ENCODE measurements around the gene RDH12.
A peak's percentile ranks its signal among the peaks of the same experiment; 100 is the strongest.

DNA sequence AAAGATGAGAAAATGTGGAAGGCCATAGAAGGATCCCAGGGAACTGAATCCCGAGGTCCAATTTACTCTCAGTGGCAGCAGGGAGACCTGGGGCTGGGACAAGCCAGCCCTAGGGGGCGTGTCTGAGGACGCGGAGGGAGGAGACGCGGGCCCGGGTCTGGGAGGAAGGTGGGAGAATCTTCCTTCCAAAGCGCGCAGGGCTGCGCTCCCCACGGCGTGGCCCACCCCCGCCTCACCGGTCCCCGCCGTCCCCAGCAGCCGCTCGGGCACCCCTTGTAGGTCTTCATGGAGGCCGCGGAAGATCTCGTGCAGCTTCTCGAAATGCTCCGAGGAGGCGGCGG is 27.6 kb upstream of the RDH12 start:
- TF ChIP-seq, protein P1, sequence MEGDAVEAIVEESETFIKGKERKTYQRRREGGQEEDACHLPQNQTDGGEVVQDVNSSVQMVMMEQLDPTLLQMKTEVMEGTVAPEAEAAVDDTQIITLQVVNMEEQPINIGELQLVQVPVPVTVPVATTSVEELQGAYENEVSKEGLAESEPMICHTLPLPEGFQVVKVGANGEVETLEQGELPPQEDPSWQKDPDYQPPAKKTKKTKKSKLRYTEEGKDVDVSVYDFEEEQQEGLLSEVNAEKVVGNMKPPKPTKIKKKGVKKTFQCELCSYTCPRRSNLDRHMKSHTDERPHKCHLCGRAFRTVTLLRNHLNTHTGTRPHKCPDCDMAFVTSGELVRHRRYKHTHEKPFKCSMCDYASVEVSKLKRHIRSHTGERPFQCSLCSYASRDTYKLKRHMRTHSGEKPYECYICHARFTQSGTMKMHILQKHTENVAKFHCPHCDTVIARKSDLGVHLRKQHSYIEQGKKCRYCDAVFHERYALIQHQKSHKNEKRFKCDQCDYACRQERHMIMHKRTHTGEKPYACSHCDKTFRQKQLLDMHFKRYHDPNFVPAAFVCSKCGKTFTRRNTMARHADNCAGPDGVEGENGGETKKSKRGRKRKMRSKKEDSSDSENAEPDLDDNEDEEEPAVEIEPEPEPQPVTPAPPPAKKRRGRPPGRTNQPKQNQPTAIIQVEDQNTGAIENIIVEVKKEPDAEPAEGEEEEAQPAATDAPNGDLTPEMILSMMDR (IDR thresholded peaks at IDR 0.05): peak; percentile 12; the same call in 1 of the 2 replicates
- TF ChIP-seq POLR2AphosphoS5 (IDR thresholded peaks at IDR 0.05; ENCODE audit: low read depth, low read length): no peak
- no peak for TF ChIP-seq SIN3A (IDR thresholded peaks at IDR 0.05; ENCODE audit: borderline replicate concordance, insufficient read depth, low read depth, low read length)
- TF ChIP-seq REST (IDR thresholded peaks at IDR 0.05; ENCODE audit: insufficient read depth in 1 of 2, low read depth in 2 of 2, low read length in 1 of 2): no peak
- no peak for TF ChIP-seq TCF7L2 (IDR thresholded peaks at IDR 0.05; ENCODE audit: low read depth, low read length)
